Thoracic aorta (tissue), 2 donors: ENCODE measurements around the gene NTNG1. TPM values are rescaled to one million over a fixed set of nuclear protein-coding genes. Genes with fewer than 3 reads are reported as not detected.

ENCODE experiments used
- ATAC-seq: fragments of 150-250 bp; one replicate; pipeline ENCODE4 v1.8.0; 2017; ENCODE audit warnings: low read depth; ENCODE audit not compliant: insufficient number of reproducible peaks, low FRiP score
- DNase-seq: peaks from one replicate; pipeline ENCODE4 v3.0.0-alpha.2; 2020; ENCODE audit warnings: low spot score
- H3K27ac ChIP-seq, 2 donors: fragments of 200-600 bp; sonication (generic); 1 replicate in 1 of 2; 2 replicates in 1 of 2; pipeline ENCODE4 v1.5.1; 2016; ENCODE audit warnings: mild to moderate bottlenecking in 2 of 2, moderate library complexity in 2 of 2
- H3K27me3 ChIP-seq: fragments of 200-600 bp; sonication (generic); replicated peaks from 2 replicates; pipeline ENCODE4 v1.6.0; 2016; ENCODE audit warnings: mild to moderate bottlenecking; ENCODE audit not compliant: insufficient read depth
- H3K36me3 ChIP-seq: fragments of 200-600 bp; sonication (generic); one replicate; pipeline ENCODE4 v1.5.1; 2016
- H3K4me1 ChIP-seq, 2 donors: fragments of 200-600 bp; sonication (generic); 1 replicate in 1 of 2; 2 replicates in 1 of 2; pipeline versions ENCODE4 v1.5.1 to v1.6.0; 2016; ENCODE audit warnings: low read depth in 2 of 2, mild to moderate bottlenecking in 1 of 2; ENCODE audit not compliant: control insufficient read depth in 1 of 2
- H3K4me3 ChIP-seq: fragments of 200-600 bp; sonication (generic); 2 replicates; pipeline ENCODE4 v1.5.1; 2016; ENCODE audit warnings: mild to moderate bottlenecking
- H3K9me3 ChIP-seq: fragments of 200-600 bp; sonication (generic); 2 replicates; pipeline ENCODE4 v1.5.1; 2016
- total RNA-seq, 2 donors: library from RNA; depleted of rRNA; stranded (reverse); fragments of >200 nt; gene quantifications; one replicate each; pipeline versions ENCODE4 v1.1.0 to v1.2.3, GENCODE V29; 2016
- TF ChIP-seq, protein P1 (sequence below): fragments of 200-600 bp; sonication (generic); IDR thresholded peaks from one replicate; pipeline ENCODE4 v1.5.1; 2019; ENCODE audit warnings: antibody characterized with exemption

NTNG1 gene
- total RNA-seq, 2 donors from 2014 or later: 0.99 to 1.4 TPM

GRCh38 chr1:107422901-107423300 is 282.1 kb downstream of the NTNG1 start:
- Histone ChIP-seq H3K4me1 (no peaks in the 10 kb centered on the region), H3K9me3 (no peaks in the 10 kb centered on the region), H3K4me3 (no peak overlapping the region), H3K27me3 (no peaks in the 10 kb centered on the region), H3K27ac (no peak overlapping the region), H3K36me3 (no peaks in the 10 kb centered on the region)
- TF ChIP-seq, protein P1, sequence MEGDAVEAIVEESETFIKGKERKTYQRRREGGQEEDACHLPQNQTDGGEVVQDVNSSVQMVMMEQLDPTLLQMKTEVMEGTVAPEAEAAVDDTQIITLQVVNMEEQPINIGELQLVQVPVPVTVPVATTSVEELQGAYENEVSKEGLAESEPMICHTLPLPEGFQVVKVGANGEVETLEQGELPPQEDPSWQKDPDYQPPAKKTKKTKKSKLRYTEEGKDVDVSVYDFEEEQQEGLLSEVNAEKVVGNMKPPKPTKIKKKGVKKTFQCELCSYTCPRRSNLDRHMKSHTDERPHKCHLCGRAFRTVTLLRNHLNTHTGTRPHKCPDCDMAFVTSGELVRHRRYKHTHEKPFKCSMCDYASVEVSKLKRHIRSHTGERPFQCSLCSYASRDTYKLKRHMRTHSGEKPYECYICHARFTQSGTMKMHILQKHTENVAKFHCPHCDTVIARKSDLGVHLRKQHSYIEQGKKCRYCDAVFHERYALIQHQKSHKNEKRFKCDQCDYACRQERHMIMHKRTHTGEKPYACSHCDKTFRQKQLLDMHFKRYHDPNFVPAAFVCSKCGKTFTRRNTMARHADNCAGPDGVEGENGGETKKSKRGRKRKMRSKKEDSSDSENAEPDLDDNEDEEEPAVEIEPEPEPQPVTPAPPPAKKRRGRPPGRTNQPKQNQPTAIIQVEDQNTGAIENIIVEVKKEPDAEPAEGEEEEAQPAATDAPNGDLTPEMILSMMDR: no peak
- ATAC-seq (no peak), DNase-seq (no peak)

- Histone ChIP-seq H3K36me3 (no peaks in the 10 kb centered on the region), H3K27me3 (no peaks in the 10 kb centered on the region), H3K27ac (no peak overlapping the region), H3K9me3 (no peaks in the 10 kb centered on the region), H3K4me1 (no peaks in the 10 kb centered on the region), H3K4me3 (no peak overlapping the region)
- DNase-seq (no peak), ATAC-seq (no peak)
- TF ChIP-seq, protein P1: no peak
These were observed 289.8 kb downstream of the NTNG1 start for GRCh38 chr1:107430540-107431228.

DNA sequence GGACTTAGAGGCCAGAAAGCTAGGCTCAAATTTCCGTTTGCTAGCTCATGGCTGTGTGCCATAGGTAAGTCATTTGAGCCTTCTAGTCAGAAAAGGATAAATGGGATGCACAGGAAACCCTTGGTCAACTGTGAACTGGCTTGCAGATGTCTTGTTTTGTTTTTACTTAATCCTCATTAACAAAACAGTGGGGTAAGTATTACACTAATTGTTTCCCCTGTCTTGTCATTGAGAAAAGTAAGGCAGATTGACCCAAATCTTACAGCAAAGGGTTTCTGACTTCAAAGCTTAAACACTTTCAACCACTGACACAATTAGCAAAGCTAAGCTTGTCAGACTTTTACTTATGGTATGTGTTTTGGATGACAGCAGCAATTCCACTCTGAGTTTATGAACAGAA is 291.3 kb downstream of the NTNG1 start:
- DNase-seq: no peak
- Histone ChIP-seq H3K9me3 (no peaks in the 10 kb centered on the region), H3K27me3 (no peaks in the 10 kb centered on the region), H3K27ac (no peak overlapping the region), H3K4me1 (no peaks in the 10 kb centered on the region), H3K4me3 (no peak overlapping the region), H3K36me3 (no peaks in the 10 kb centered on the region)
- TF ChIP-seq, protein P1: no peak
- no peak for ATAC-seq

DNA sequence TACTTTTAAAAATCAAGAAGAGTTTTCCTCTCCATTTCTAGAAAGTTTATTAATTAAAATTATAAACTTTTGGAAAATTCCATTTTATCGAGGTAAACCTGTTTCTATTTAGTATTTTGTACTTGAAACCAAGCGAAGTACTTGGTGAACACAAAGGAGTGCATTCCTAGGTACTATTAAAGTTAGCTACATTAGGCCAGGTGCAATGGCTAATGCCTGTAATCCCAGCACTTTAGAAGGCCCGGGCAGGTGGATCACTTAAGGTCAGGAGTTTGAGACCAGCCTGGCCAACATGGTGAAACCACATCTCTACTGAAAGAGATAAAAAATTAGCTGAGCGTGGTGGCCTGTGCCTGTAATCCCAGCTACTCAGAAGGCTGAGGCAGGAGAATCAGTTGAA is 292.2 kb downstream of the NTNG1 start:
- Histone ChIP-seq H3K9me3 (no peaks in the 10 kb centered on the region), H3K36me3 (no peaks in the 10 kb centered on the region), H3K27me3 (no peaks in the 10 kb centered on the region), H3K4me1 (no peaks in the 10 kb centered on the region), H3K4me3 (no peak overlapping the region), H3K27ac (no peak overlapping the region)
- DNase-seq (no peak), ATAC-seq (no peak)
- TF ChIP-seq, protein P1: no peak

GRCh38 chr1:107433635-107434360 is 293.0 kb downstream of the NTNG1 start:
- H3K27me3 ChIP-seq: no peaks in the 10 kb centered on the region
- TF ChIP-seq, protein P1: no peak
- ATAC-seq: no peak
- no peaks in the 10 kb centered on the region for H3K9me3 ChIP-seq
- no peaks in the 10 kb centered on the region for H3K36me3 ChIP-seq
- H3K27ac ChIP-seq: no peak overlapping the region
- H3K4me1 ChIP-seq: no peaks in the 10 kb centered on the region
- H3K4me3 ChIP-seq: no peak overlapping the region
- no peak for DNase-seq
